Thoracic aorta (tissue), 2 donors: Measurements from ENCODE around the gene PLXNA2. TPM values are rescaled to one million over a fixed set of nuclear protein-coding genes. Genes with fewer than 3 reads are reported as not detected.

ENCODE experiments used
- ATAC-seq: fragments of 150-250 bp; one replicate; pipeline ENCODE4 v1.8.0; 2017; ENCODE audit warnings: low read depth; ENCODE audit not compliant: insufficient number of reproducible peaks, low FRiP score
- DNase-seq: peaks from one replicate; pipeline ENCODE4 v3.0.0-alpha.2; 2020; ENCODE audit warnings: low spot score
- H3K27ac ChIP-seq, 2 donors: fragments of 200-600 bp; sonication (generic); 1 replicate in 1 of 2; 2 replicates in 1 of 2; pipeline ENCODE4 v1.5.1; 2016; ENCODE audit warnings: mild to moderate bottlenecking in 2 of 2, moderate library complexity in 2 of 2
- H3K27me3 ChIP-seq: fragments of 200-600 bp; sonication (generic); replicated peaks from 2 replicates; pipeline ENCODE4 v1.6.0; 2016; ENCODE audit warnings: mild to moderate bottlenecking; ENCODE audit not compliant: insufficient read depth
- H3K36me3 ChIP-seq: fragments of 200-600 bp; sonication (generic); one replicate; pipeline ENCODE4 v1.5.1; 2016
- H3K4me1 ChIP-seq, 2 donors: fragments of 200-600 bp; sonication (generic); 1 replicate in 1 of 2; 2 replicates in 1 of 2; pipeline versions ENCODE4 v1.5.1 to v1.6.0; 2016; ENCODE audit warnings: low read depth in 2 of 2, mild to moderate bottlenecking in 1 of 2; ENCODE audit not compliant: control insufficient read depth in 1 of 2
- H3K4me3 ChIP-seq: fragments of 200-600 bp; sonication (generic); 2 replicates; pipeline ENCODE4 v1.5.1; 2016; ENCODE audit warnings: mild to moderate bottlenecking
- H3K9me3 ChIP-seq: fragments of 200-600 bp; sonication (generic); 2 replicates; pipeline ENCODE4 v1.5.1; 2016
- total RNA-seq, 2 donors: library from RNA; depleted of rRNA; stranded (reverse); fragments of >200 nt; gene quantifications; one replicate each; pipeline versions ENCODE4 v1.1.0 to v1.2.3, GENCODE V29; 2016
- TF ChIP-seq, protein P1 (sequence below): fragments of 200-600 bp; sonication (generic); IDR thresholded peaks from one replicate; pipeline ENCODE4 v1.5.1; 2019; ENCODE audit warnings: antibody characterized with exemption

PLXNA2 gene
- total RNA-seq, 2 donors from 2014 or later = 30.2 to 62.2 TPM

DNA sequence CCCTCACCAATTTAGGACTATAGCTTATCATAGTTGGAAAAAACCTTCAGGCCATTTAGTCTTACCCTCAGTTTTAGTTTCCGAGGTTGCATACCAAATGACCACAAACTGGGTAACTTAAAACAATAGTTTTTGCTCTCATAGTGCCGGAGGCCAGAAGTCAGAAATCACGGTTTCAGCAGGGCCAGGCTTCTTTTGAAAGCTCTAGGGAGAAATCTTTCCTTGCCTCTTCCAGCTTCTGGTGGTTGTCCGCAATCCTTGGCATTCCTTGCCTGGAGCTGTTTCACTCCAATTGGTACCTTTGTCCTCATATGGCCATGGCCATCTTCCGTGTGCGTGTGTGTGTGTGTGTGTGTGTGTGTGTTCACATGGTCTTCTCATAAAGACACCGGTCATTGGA, 12.4 kb upstream of the PLXNA2 start:
- Histone ChIP-seq H3K36me3 (no peaks in the 10 kb centered on the region), H3K9me3 (no peaks in the 10 kb centered on the region), H3K4me1 (peaks cover 19 to 48% of the 10 kb centered on the region in 2 donors), H3K27ac (no peak overlapping the region), H3K27me3 (no peaks in the 10 kb centered on the region), H3K4me3 (no peak overlapping the region)
- ATAC-seq = no peak
- DNase-seq = no peak
- TF ChIP-seq, protein P1, sequence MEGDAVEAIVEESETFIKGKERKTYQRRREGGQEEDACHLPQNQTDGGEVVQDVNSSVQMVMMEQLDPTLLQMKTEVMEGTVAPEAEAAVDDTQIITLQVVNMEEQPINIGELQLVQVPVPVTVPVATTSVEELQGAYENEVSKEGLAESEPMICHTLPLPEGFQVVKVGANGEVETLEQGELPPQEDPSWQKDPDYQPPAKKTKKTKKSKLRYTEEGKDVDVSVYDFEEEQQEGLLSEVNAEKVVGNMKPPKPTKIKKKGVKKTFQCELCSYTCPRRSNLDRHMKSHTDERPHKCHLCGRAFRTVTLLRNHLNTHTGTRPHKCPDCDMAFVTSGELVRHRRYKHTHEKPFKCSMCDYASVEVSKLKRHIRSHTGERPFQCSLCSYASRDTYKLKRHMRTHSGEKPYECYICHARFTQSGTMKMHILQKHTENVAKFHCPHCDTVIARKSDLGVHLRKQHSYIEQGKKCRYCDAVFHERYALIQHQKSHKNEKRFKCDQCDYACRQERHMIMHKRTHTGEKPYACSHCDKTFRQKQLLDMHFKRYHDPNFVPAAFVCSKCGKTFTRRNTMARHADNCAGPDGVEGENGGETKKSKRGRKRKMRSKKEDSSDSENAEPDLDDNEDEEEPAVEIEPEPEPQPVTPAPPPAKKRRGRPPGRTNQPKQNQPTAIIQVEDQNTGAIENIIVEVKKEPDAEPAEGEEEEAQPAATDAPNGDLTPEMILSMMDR = no peak

DNA sequence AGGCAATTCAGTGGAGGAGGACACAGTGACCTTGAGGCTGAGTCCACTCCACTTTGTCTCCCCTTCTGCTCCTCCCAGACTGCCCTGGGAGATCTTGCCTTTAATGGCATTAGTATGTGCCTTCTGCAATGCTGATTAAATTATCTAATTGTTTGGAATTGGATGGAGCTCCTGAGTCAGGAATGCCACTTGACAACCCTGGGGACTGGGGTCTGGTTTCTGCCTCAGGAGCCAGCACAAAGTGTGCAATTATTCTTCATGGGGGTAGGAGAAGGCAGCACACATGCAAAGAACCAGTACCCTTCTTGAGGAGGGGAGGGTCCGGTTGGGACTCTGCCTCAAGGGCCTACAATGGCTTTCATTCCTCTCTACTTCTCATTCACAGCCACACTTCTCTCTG, 11.9 kb upstream of the PLXNA2 start:
- Histone ChIP-seq H3K9me3 (no peaks in the 10 kb centered on the region), H3K4me1 (peaks cover 21 to 52% of the 10 kb centered on the region in 2 donors), H3K36me3 (no peaks in the 10 kb centered on the region), H3K27ac (no peak overlapping the region), H3K4me3 (no peak overlapping the region), H3K27me3 (no peaks in the 10 kb centered on the region)
- no peak for ATAC-seq
- DNase-seq = no peak
- TF ChIP-seq, protein P1 = no peak

DNA sequence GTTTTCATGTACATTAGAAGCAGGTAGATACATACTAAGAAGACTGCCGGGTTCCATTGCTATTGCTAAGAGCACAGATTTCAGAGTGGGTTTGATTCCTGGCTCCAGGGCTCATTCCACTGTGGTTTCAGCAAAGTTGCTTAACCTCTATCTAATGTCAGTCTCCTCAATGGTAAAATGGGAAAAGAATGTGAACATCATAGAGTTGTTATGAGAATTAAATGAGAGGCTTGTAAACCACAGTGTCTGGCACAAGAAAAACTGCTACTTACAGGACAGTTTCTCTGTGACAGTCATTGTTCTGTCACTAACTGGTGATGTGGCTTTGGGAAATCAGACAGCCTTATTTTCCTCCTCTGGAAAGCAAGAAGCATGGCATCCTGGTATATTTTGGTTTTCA, 10.7 kb upstream of the PLXNA2 start:
- DNase-seq (no peak), ATAC-seq (no peak)
- H3K27me3 ChIP-seq = no peaks in the 10 kb centered on the region
- no peaks in the 10 kb centered on the region for H3K36me3 ChIP-seq
- TF ChIP-seq, protein P1 = no peak
- H3K4me1 ChIP-seq = peaks cover 21 to 52% of the 10 kb centered on the region in 2 donors
- H3K9me3 ChIP-seq = no peaks in the 10 kb centered on the region
- no peak overlapping the region for H3K4me3 ChIP-seq
- H3K27ac ChIP-seq = peak overlapping the region in 1 of 2 donors; percentile 78

DNA sequence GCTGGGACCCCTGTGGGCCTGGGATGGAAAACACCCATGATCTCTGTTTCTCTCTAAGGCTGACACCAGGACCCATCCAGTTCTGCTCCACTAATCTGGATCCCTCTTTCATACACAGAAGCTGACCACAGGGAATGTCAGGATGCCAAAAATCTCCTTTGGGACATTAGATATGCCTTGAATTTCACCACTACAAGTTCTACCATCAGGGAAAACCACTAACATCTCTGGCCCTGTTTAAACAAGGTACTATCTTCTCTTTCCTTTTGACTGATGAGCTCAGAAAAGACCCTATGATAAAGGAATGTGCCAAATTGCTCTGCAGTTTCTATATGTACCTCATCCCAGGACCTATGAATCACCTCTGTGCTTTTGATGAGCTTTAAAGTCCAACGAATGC, 10.2 kb upstream of the PLXNA2 start:
- no peaks in the 10 kb centered on the region for H3K27me3 ChIP-seq
- H3K27ac ChIP-seq = peak overlapping the region in 1 of 2 donors; percentile 78
- TF ChIP-seq, protein P1 = no peak
- ATAC-seq (no peak), DNase-seq (no peak)
- no peak overlapping the region for H3K4me3 ChIP-seq
- no peaks in the 10 kb centered on the region for H3K36me3 ChIP-seq
- H3K9me3 ChIP-seq = no peaks in the 10 kb centered on the region
- H3K4me1 ChIP-seq = peaks cover 21 to 52% of the 10 kb centered on the region in 2 donors

- no peaks in the 10 kb centered on the region for H3K27me3 ChIP-seq
- H3K27ac ChIP-seq = peak overlapping the region; percentile 78 to 81
- H3K4me3 ChIP-seq = peak overlapping the region; percentile 41
- TF ChIP-seq, protein P1 = no peak
- H3K36me3 ChIP-seq = no peaks in the 10 kb centered on the region
- no peaks in the 10 kb centered on the region for H3K9me3 ChIP-seq
- no peak for ATAC-seq
- DNase-seq = no peak
- H3K4me1 ChIP-seq = peaks cover 29 to 65% of the 10 kb centered on the region in 2 donors
Observed at GRCh38 chr1:208252836-208253576, 8.8 kb upstream of the PLXNA2 start.
